ENCODE data around the gene GRN.

GRN gene

DNA sequence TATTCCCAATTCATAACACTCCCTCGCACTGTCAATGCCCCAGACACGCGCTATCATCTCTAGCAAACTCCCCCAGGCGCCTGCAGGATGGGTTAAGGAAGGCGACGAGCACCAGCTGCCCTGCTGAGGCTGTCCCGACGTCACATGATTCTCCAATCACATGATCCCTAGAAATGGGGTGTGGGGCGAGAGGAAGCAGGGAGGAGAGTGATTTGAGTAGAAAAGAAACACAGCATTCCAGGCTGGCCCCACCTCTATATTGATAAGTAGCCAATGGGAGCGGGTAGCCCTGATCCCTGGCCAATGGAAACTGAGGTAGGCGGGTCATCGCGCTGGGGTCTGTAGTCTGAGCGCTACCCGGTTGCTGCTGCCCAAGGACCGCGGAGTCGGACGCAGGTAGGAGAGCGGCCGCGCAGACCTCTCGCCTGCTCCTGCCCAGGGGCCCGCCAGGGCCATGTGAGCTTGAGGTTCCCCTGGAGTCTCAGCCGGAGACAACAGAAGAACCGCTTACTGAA lies at the start of gene GRN:
GRN (plus strand) TSS at position 364 of the 515 bp plus-strand sequence. CDS start 3,863 bp downstream, outside the sequence.
- peak; percentile 99 for DNase-seq (ENCODE audit: low read depth, low spot score)

DNA sequence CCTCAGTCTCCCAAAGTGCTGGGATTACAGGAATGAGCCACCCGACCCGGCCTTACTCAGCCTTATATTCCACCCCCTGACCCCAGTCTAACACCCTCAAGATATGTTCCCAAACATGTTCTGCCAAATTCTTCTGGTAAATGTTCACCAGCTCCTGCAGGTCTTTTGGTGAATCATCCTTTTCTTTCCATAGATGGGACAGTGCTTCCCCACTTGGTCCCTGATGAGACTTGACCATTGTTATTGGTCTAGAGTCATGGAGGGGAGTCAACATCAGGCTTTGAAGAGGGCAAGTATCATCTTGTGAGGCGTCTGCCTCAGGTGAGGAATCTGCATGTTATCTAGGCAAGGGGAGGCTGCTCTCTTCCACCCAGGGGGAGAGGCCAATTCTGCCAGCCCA lies 47.1 kb upstream of the GRN start:
- no peak for DNase-seq (ENCODE audit: low read depth, low spot score)

DNA sequence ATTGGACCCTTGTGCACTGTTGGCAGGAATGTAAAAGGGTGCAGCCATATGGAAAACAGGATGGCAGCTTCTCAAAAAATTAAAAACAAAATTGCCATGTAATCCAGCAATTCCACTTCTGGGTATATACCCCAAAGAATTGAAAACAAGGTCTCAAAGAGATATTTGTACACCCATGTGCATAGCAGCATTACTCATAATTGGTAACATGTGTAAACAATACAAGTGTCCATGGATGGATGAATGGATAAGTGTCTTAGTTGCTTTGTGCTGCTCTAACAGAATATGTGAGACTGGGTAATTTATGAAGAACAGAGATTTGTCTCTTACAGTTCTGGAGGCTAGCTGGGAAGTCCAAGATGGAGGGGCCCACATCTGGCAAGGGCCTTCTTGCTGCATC lies 40.5 kb upstream of the GRN start:
- no peak for DNase-seq (ENCODE audit: low read depth, low spot score)

DNA sequence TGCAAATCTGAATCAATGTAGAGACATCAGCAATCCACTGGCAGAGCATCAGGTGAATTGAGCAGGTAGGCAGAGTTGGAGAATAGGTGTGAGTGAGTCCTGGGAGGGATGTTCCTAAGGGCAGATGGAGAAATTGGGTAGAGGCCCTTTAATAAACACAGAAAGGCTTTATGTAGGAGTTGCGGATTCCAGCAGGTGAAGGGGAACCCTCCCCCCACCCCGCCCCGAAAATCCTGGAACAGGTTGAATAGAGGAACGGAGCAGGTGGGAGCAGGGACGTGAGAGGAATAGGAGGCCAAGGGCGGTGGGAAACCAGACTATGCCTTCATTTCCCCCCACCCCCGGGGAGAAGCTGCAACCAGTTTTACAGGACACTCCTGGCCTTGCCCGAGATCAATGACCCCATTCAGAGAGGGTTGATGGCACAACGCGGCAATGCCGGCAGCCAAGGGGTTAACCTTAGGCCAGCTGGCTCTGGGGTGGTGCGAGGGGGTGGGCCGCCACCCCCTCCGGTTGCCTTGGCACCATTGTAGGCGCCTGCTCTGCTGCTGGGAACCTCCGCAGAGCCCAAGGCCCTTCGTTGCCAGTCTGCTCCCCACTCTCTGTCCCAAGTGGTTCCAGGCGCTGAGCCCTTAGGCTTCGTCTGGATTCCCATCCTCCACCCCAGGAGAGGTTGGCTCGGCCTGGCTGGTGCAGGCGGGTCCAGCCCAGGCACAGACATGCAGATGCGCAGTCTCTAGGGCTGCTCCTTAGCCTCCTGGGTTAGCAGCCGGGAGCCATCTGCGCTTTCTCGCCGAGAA lies 37.5 kb upstream of the GRN start:
- peak; percentile 75 for DNase-seq (ENCODE audit: low read depth, low spot score)

DNA sequence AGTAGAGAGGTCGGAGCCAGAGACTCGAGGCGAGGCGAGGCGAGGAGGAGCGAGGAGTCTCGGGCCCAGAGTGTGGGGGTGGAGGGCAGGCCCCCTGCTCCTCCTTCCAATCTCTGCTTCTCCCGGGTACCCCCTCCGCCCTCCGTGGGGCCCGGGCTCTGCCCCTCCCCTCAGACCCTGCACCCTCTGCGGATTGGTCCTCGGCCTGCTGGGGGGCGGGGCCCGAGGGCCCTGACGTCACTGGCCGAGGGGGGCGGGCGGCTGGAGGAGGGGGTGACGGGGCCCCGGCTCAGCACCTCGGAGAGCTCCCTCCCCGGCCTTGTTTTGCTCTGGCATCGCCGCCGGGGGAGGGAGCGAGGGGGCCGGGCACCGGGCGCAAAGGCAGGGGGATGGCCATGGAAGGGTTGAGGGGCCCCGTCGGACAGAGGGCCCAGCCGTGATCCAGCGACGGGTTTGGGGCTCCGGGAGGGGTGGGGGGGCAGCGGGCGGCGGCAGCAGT lies 36.7 kb upstream of the GRN start, which contains the start of gene RUNDC3A:
RUNDC3A (plus strand) TSS at position 282 of the 499 bp plus-strand sequence. CDS start 232 bp downstream, outside the sequence.
- peak; percentile 82 for DNase-seq (ENCODE audit: low read depth, low spot score)

DNA sequence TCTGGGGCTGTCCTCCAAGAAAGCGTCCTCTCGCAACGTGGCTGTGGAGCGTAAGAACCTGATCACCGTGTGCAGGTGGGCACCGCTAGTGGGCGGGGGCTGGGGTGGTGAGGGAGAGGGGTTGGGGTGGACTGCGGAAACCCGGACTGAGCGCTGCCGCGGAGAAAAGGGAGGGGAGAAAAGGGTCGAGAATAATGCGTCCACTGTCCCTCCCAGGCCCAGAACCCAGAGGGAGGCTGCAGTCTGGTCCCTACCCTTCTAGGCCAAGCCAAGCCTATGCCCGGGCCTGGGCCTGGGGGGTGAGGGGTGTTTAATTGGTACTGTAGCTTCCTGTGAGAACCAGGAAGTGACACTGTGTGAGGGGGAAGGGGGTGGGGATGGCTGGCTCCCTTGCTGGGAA lies 36.2 kb upstream of the GRN start:
- DNase-seq (ENCODE audit: low read depth, low spot score), result no peak

DNA sequence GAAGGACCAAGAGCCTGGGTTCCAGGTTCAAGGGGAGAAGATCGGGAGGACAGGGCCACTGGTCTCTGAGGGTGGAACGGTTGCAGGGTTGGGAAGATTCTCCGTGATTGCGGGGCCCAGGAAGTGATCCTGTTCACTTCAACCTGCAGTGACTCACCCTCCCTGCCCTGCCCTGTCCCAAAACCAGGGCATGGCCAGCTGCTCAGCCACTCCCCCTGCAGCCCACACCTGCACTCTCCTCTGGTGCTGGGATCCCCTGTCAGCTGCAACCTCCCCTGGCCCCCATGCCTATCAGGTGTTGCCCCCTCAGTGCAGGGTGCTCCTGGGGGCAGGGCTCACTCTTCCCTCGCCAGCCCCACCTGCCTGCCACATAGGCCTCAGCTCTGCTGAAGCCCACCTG lies 35.6 kb upstream of the GRN start:
- no peak for DNase-seq (ENCODE audit: low read depth, low spot score)

DNA sequence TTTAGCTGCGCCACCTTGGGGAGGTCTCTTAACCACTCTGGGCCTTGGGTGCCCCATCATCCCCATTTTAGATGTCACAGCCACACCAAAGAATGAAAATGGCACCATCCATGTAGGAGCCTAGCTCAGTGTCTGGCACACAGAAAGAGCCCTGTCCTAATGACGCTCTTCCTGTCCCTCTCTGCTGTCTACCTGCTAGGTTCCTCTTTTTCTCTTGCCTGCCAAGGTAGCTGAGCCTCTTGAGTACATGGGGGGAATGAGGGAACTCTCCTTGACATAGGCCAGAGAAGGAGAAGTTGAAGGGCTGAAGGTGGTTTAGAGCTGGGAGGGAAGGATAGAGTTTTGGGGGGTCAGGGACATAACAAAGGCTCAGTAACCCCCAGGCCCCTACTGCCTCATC lies 34.9 kb upstream of the GRN start:
- DNase-seq (ENCODE audit: low read depth, low spot score), result no peak

DNA sequence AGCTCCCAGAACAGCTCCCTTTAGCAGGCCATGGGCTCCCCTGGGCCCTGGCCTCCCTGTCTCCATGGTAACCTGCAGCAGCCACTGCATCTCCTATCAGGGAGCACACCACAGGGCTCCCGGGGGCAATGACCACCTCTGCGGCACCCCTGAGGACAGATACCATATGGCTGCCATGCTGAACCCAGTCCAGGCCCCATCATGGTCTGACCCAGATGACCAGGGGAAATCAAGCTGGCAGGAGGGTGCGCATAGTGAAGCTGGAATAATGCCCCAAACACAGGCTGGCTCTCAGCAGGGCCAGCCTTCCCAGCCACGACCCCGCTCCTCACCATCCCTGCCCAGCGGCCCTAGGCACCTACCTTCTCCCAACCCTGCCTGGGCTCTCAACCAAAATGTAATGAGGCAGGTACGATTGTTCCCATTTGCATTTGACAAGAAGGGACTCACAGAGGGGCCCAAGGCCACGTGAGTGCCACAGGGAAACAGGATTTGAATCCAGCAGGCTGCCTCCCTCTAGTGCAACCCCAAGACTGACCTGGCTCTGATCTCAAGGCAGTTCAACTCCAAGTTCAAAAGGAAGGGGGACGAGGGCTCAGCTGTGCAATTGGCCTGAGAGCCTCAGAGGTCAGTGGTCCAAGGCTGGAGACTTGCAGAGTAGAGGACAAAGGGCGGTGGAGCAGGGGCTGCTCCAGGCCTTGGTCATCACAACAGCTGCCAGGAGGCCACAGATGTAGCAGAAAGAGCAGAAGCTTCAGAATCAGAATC lies 34.3 kb upstream of the GRN start:
- no peak for DNase-seq (ENCODE audit: low read depth, low spot score)

DNA sequence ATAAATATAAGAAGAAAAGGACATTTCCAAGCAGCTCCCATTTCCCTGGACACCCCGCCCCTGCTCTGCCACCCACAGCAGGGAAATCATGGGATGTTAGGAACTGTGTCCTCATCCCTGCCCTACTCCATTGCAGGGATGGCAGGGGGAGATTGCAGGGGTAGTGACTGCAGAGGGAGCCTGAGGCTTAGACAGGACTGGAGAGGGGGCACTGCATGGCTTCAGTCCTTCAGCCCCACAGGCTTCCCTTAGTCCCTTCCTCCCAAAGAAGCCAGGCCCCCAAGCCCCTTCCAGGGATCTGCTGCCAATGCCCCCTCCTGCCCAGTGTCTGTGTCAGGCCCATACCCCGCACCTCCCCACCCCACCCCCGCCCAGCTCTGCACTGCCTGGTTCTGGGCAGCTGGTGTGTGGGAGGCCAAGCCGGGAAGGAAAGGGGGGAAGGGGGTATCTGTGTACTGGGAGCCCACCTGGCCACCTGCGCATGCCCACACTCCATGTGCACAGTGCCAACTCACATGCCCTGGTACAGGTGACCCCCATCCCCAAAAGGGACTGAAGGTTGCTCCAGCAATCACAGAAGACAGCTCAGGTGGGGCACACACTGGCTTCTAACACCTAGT lies 33.4 kb upstream of the GRN start:
- DNase-seq (ENCODE audit: low read depth, low spot score), result no peak

DNA sequence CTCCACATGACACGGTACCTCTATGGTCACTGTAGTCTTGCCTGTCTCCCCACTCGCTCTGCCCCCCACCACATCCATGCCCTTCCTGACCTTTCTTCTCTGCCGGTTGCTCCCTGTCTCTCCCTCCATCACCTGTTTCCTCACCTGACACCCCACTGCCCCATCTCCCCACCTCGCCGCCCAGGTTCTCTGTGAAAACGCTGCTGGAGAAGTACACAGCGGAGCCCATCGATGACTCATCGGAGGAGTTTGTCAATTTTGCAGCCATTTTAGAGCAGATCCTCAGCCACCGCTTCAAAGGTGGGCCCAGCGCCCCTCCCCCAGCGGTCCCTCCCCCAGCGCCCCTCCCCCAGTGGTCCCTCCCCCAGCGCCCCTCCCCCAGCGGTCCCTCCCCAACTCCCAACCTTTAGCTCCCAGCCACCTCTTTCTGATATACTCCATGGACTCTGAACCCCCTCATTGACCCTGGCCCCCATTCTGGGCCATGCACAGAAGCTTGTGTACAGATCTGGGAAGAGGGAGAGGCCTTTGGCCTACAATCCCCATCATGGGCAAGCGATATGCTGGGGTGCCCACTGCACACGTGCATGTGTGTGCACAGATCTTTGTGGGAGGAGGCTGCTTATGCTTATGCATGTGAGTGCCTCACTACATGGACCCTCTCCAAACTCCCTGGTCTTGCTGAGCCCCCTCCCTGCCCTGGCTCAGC lies 32.6 kb upstream of the GRN start:
- no peak for DNase-seq (ENCODE audit: low read depth, low spot score)

DNA sequence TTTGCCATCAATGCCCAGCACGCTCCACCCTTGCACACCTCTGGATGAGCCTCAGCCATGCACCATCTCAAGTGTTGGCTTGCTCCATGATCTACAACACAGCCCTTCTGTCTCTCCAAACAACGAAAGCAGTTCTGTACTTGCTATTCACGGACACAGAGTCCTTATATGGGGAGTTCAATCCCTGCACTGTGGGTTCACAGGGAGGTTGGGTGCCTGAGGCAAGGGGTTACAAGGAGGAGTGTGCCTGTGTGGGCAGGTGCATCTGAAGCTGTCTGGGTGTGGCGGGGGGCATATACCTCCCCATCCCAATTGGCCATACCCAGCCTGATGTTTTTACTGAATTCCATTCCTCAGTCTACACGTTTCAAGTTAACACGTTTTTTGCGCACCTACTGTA lies 31.1 kb upstream of the GRN start:
- DNase-seq (ENCODE audit: low read depth, low spot score), result no peak

DNA sequence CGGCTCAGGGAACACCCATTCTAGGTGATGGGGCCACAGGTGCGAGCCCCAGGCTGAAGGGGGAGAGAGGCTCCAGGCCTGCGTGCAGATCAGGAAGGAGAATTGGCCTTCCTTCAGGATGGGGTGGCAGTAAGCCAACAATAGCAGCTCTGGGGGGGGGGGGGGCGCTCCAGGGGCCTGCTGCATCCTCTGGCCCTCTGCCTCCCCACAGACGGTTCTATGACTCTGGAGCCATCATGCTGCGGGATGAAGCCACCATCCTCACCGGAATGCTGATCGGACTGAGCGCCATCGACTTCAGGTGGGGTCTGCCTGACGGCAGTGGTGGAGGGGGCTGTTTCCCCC lies 30.6 kb upstream of the GRN start:
- no peak for DNase-seq (ENCODE audit: low read depth, low spot score)

DNA sequence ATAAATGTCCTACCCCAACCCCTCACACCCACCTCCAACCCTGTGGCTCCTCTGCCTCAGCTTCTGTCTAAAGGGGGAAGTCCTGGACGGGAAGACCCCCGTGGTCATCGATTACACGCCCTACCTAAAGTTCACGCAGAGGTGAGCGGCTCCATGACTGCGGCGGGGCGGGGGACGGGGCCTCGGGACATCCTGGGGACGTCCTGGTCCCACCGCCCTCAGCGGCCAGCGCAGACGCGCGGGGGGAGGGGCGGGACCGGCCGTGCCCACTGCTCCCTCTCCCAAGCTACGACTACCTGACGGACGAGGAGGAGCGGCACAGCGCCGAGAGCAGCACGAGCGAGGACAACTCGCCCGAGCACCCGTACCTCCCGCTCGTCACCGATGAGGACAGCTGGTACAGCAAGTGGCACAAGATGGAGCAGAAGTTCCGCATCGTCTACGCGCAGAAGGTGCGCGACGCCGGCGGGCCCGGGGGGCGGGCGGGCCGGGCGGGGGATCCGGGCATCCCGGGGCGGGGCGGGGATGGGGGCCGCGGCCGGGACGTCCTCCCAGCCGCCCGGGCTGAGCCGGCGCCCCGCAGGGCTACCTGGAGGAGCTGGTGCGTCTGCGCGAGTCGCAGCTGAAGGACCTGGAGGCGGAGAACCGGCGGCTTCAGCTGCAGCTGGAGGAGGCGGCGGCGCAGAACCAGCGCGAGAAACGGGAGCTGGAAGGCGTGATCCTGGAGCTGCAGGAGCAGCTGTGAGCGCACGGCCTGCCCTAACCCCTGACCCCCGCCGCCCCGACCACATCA lies 30.0 kb upstream of the GRN start:
- peak; percentile 69 for DNase-seq (ENCODE audit: low read depth, low spot score)

DNA sequence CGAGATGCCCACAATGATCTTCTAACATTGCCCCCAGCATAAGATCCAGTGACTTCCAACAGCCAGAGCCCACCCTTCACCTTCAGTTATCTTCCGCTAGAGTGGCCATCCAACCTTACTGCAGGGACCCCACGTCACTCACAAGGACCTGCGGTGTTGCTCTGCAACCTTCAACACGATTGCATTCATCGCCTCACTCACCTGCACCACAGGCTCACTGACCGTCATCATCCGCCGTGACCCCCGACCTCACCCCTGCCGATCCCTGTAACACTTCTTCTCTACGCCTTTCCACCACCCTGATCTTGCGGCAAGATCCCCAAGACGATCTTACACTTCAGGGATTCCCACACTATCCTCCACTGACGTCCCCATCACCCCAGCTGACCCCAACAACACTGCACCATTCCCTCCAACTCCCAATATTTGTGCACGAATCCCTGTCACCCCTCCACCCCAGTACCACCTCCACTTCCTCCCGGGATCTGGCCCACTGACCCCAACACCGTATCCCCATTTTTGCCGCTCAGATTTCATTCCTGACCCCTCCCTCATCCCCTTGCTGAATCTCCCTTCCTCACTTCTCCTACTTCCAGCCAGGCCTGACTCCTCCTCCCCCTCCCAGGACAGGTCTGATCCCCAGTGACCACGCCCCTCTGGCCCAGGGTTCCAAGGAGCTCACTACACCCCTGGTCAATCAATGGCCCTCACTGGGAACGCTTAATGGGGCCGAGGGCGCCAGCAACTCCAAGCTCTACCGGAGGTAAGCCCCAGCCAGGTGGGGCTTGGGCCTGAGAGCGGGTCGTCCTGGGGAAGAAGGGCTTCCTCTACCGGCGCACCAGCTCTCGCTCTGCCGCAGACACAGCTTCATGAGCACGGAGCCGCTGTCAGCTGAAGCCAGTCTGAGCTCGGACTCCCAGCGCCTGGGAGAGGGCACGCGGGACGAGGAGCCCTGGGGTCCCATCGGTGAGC lies 29.1 kb upstream of the GRN start:
- DNase-seq (ENCODE audit: low read depth, low spot score), result peak; percentile 86

DNA sequence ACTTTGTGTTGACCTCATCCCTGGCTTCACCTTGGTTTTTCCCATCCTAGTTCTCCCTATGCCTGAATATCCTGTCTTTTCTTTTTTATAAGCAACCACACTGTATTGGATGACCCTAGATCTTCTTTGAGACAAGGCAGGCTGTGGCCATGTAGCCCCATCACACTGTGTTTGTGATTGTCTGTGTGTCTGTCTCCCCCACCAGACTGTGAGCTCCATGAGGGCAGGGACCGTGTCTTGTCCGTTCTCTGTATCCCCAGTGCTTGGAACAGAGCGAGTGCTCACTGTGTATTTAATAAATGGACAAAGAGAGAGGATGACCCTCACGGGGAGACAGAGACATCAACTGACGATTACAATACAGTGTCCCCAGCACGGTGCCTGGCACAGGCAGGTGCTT lies 27.6 kb upstream of the GRN start:
- DNase-seq (ENCODE audit: low read depth, low spot score), result no peak

DNA sequence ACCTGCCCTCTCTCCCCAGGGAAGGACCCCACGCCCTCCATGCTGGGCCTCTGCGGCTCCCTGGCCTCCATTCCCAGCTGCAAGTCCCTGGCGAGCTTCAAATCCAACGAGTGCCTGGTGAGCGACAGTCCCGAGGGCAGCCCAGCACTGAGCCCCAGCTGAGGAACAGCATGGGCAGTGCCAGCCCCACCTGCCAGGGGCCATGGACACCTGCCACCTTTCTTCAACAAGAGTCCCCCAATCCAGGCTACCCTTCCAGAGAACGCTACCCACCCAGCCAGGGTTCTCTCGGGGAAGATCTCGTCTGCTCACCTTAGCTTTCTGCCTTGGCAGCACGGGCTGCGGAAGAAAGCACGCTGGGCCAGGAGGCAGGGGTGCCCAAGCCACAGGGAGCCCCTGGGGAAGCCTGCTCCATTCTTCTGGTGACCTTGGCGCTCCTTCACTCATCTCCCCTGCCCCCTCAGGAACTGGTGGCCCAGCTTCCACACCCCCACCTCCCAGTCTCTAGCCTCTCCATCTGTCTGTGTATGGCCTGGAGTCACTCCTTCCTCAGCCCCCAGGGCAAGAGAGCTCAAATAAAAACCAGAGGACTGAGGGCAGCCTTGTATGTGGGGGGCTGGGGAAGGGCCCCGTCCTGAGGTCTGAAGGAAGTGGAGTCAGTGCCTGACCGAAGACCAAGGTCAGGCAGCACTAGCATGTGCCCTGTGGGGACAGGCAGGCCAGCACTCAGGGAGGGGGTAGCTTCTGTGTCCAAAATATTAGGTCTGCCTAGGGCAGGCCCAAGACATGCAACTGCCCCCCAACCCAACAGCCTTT lies 26.8 kb upstream of the GRN start:
- no peak for DNase-seq (ENCODE audit: low read depth, low spot score)

DNA sequence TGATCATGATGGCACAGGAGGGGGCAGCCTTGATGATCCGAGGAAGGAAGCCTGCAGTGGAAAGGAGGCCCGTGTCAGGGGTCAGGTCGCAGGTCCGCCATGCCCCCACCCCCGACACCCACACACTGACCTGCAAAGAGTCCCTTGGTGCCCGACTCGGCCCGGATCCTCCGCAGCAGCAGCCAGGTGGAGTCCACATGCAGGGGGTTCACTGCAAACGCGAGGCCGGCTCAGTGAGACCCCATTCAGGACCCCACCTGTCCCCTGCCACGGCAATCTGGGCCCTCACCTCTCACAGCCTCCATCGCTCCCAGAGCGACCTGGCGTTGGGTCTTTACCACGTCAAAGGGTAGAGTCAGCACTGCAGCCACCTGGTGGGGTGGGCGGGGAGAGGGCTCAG lies 25.0 kb upstream of the GRN start:
- no peak for DNase-seq (ENCODE audit: low read depth, low spot score)
